GM12872 (cell line): ENCODE measurements around the gene YY1.

Experiments
- TF ChIP-seq, protein P1 (sequence below): IDR thresholded peaks from 3 replicates; pipeline ENCODE4 v1.5.1; 2011; ENCODE audit warnings: low read depth, mild to moderate bottlenecking, low read length, moderate library complexity; ENCODE audit not compliant: insufficient read depth

YY1 gene

GRCh38 chr14:100243020-100243419 lies 4.1 kb downstream of the YY1 start:
- TF ChIP-seq, protein P1, sequence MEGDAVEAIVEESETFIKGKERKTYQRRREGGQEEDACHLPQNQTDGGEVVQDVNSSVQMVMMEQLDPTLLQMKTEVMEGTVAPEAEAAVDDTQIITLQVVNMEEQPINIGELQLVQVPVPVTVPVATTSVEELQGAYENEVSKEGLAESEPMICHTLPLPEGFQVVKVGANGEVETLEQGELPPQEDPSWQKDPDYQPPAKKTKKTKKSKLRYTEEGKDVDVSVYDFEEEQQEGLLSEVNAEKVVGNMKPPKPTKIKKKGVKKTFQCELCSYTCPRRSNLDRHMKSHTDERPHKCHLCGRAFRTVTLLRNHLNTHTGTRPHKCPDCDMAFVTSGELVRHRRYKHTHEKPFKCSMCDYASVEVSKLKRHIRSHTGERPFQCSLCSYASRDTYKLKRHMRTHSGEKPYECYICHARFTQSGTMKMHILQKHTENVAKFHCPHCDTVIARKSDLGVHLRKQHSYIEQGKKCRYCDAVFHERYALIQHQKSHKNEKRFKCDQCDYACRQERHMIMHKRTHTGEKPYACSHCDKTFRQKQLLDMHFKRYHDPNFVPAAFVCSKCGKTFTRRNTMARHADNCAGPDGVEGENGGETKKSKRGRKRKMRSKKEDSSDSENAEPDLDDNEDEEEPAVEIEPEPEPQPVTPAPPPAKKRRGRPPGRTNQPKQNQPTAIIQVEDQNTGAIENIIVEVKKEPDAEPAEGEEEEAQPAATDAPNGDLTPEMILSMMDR = no peak

- TF ChIP-seq, protein P1 = peak; percentile 56
These were observed 8.0 kb downstream of the YY1 start for GRCh38 chr14:100246809-100247428.

DNA sequence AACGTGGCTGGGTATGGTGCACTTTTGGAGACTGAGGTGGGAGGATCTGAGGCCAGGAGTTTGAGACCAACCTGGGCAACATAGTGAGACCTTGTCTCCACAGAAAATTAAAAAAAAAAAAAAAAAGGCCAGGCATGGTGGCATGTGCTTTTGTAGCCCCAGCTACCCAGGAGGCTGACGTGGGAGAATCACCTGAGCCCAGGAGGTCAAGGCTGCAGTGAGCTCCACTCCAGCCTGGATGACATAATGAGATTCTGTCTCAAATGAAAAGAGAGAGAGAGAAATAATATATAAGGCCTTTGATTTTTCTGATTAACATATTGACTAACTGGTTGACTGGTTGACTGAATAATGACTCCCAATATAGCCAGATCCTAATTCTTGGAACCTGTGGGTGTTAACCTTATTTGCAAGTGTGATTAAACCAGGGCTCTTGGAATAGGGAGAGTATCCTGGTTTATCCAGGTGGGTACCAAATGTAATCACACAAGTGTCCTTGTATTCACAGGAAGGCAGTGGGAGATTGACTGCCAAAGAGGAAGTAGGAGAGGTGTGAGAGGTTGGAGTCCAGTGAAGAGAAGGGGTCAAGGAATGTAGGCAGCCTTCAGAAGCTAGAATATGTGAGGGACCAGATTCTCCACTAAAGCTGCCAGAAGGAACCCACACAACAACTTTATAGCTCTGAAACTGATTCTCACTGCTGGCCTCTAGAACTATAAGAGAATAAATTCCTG lies 12.0 kb downstream of the YY1 start:
- TF ChIP-seq, protein P1 = no peak

- TF ChIP-seq, protein P1 = no peak
These were observed 13.7 kb downstream of the YY1 start for GRCh38 chr14:100252684-100253083.

DNA sequence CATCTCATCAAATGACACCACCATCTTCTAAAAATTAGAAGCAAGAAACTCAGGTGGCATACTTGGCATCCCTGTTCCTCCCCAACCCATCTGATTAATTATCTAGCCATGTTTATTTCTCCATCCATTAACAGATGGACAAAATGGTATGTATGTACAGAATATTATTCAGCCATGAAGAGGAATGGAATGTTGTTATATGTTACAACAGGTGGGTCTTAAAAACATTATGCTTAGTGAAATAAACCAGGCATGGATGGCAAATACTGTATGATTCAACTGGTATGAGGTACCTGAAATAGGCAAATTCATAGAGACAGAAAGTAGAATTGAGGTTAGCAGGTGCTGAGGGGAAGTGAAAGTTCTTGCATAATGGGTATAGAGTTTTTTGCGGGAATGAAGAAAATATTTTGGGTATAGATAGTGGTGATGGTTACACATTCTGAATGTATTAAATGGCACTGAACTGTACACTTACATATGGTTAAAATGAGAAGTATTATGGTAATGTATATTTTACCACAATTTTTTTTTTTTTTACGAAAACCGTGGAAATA lies 17.5 kb downstream of the YY1 start:
- TF ChIP-seq, protein P1 = no peak

DNA sequence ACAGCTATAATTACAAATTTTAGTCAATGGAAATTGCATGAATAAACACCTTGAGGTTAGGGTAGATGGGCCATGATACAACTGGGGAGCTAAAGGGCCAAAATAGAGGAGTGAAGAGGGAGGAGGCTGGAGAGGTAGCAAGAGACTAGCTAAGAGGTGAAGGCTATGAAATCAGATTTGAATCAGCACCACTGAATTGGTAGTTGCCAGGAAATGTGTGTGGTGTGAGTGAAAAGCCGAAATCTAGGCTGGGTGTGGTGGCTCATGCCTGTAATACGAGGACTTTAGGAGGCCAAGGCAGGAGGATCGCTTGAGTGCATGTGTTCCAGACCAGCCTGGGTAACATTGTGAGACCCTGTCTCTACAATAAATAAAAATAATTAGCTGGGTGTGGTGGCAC lies 22.7 kb downstream of the YY1 start:
- TF ChIP-seq, protein P1 = no peak

- TF ChIP-seq, protein P1 = no peak
These were observed 23.6 kb downstream of the YY1 start for GRCh38 chr14:100262545-100262944.
